Measurements from ENCODE around the gene BLCAP. TPM values are rescaled to one million over a fixed set of nuclear protein-coding genes. Genes with fewer than 3 reads are reported as not detected.

BLCAP gene
- total RNA-seq, 1 donor from 2014 or later: 91.8 TPM

DNA sequence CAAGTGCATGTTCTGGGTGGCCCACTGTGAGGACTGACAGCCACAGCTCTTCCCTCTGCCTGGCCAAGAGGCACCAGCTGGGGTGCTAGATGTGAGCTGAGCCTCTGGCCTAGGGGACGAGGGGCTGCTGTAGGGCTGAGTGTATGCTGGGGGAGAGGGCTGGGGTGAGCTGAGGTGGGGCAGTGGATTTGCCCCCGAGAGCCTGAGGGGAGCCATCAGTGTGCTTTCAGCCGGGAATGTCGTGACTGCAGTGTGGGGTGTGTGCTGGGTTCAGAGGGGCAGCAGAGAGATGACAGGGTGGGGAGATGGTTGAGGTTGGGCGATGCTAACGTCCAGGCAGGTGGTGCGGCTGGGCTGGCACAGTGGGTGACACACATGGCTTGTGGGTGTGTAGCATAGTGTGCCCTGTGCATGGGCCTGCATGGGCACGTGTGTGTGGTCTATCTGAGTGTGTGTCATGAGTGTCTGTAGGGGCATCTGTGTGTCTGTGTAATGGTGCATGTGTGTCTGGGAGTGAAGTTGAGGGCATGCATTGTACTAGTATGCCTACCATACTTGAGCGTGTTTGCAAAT is 46.0 kb upstream of the BLCAP start:
- H3K27me3 ChIP-seq (ENCODE audit: low read depth): peaks cover 84% of the 10 kb centered on the region
- intact Hi-C loops (cut with micrococcal nuclease): no loop called here
- H3K9me3 ChIP-seq (replicated peaks): no peaks in the 10 kb centered on the region
- H3K27ac ChIP-seq (replicated peaks): no peak overlapping the region
- TF ChIP-seq, protein P1, sequence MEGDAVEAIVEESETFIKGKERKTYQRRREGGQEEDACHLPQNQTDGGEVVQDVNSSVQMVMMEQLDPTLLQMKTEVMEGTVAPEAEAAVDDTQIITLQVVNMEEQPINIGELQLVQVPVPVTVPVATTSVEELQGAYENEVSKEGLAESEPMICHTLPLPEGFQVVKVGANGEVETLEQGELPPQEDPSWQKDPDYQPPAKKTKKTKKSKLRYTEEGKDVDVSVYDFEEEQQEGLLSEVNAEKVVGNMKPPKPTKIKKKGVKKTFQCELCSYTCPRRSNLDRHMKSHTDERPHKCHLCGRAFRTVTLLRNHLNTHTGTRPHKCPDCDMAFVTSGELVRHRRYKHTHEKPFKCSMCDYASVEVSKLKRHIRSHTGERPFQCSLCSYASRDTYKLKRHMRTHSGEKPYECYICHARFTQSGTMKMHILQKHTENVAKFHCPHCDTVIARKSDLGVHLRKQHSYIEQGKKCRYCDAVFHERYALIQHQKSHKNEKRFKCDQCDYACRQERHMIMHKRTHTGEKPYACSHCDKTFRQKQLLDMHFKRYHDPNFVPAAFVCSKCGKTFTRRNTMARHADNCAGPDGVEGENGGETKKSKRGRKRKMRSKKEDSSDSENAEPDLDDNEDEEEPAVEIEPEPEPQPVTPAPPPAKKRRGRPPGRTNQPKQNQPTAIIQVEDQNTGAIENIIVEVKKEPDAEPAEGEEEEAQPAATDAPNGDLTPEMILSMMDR (IDR thresholded peaks at IDR 0.05; ENCODE audit: borderline replicate concordance): no peak
- no peak overlapping the region for H3K4me3 ChIP-seq
- DNase-seq: no peak
- no peaks in the 10 kb centered on the region for H3K4me1 ChIP-seq
- H3K36me3 ChIP-seq: no peaks in the 10 kb centered on the region

DNA sequence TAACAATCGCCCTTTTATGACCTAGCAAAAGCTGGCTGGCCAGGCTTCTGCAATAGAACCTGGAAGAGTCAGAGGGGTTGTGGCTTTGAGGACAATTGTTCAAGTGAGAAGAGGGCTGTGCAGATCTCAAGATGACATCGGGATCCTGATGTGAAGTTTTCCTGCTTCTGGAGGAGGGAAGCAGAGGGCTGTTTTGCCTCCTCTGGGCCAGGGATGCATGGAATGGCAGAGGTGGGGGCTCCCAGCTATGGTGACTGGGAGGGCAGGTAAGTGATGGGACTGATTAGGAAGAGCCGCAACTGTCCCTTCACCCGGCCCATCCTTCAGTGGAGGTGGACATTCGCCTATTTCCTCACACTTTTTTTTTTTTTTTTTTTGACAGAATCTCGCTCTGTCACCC is 43.4 kb upstream of the BLCAP start:
- H3K36me3 ChIP-seq: no peaks in the 10 kb centered on the region
- H3K4me1 ChIP-seq: no peaks in the 10 kb centered on the region
- H3K27ac ChIP-seq (replicated peaks): no peak overlapping the region
- no peaks in the 10 kb centered on the region for H3K9me3 ChIP-seq (replicated peaks)
- TF ChIP-seq, protein P1 (IDR thresholded peaks at IDR 0.05; ENCODE audit: borderline replicate concordance): no peak
- intact Hi-C loops (cut with micrococcal nuclease): no loop called here
- no peak overlapping the region for H3K4me3 ChIP-seq
- DNase-seq: no peak
- H3K27me3 ChIP-seq (ENCODE audit: low read depth): peaks cover 89% of the 10 kb centered on the region

DNA sequence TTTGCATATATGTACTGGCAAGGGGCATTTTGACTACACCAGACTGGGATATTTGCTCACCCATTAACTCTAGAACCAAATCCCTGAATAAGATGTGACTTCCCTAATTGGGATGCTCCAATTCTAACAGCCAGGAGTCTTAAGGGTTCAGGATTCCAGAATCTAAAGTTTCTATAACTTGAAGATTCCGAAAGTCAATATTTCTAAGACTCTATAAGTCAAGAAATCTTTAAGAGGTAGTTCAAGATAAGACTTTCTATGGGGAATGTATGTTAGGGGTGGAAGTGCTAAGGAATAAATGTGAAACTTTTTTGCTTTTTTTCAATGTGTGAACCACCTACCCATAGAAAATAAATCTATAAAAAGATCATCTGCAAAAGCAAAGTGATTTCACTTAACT is 42.7 kb upstream of the BLCAP start:
- H3K9me3 ChIP-seq (replicated peaks): no peaks in the 10 kb centered on the region
- H3K27me3 ChIP-seq (ENCODE audit: low read depth): peaks cover 95% of the 10 kb centered on the region
- intact Hi-C loops (cut with micrococcal nuclease): no loop called here
- TF ChIP-seq, protein P1 (IDR thresholded peaks at IDR 0.05; ENCODE audit: borderline replicate concordance): no peak
- no peak overlapping the region for H3K27ac ChIP-seq (replicated peaks)
- H3K36me3 ChIP-seq: no peaks in the 10 kb centered on the region
- no peak for DNase-seq
- H3K4me3 ChIP-seq: no peak overlapping the region
- H3K4me1 ChIP-seq: no peaks in the 10 kb centered on the region

DNA sequence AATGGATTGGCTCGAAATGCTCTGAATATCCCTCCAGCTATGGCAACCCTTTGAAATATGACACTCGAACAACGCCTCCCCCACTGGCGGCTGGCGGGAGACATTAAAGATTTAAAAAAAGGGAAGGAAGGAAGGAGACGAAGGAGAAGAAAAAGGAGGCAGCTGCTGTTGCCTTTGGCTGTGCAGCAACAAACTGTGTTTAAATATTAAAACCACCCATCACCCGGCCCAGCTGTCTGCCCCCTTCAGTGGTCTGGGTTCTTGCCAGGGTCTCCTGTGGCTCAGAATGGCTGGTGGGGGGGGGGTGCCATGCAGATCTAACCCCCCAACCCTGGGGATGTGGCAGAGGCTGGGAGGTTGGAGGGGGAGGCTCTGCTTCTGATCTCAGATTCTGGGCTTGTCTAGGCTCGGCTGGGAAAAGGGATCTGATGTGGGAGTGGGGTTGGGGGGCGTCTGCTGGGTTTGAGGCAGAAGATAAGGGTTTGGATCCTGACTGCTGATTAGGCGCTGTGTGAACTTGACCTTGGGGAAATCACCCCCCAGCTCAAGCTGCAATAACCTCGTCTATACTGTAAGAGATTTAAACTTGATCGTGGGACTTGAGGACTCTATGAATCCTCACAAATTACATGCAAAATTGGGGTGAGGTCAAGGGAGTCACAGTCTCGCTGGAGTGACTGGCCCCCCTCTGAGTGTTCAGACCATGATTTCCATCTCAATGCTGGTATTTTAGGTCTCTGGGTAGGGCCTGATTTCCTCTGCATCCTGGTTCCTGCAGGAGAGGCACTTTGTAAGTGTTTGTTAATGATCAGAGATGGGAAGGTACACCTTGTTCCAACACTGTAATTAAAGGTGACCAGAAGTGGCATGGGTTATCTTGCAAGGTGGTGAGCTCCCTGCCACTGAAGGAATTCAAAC is 40.3 kb upstream of the BLCAP start:
- Histone ChIP-seq H3K27ac (replicated peaks) (no peak overlapping the region), H3K9me3 (replicated peaks) (no peaks in the 10 kb centered on the region), H3K27me3 (ENCODE audit: low read depth) (peaks cover 97% of the 10 kb centered on the region), H3K36me3 (no peaks in the 10 kb centered on the region), H3K4me1 (peaks cover 6% of the 10 kb centered on the region), H3K4me3 (no peak overlapping the region)
- intact Hi-C loops (cut with micrococcal nuclease): loop anchor here (10.0 kb wide), 1 partner anchor 427 kb away; no protein-coding TSS in a partner anchor
- TF ChIP-seq, protein P1 (IDR thresholded peaks at IDR 0.05; ENCODE audit: borderline replicate concordance): no peak
- no peak for DNase-seq

DNA sequence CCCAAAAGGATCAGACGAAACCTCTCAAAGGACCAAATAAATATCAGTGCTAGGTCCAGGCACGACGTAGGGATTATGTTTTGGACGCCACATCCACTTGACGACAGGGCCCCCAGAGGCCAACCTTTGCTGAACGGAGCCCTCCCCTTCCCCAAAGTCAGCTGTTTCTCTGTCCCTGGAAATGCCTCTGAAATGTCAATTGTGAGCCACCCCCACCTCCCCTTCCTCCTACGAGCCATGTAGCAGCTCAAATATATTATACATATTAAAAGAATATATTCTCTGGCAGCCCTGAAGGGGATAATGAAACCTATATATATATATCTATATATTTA is 39.6 kb upstream of the BLCAP start:
- no peak overlapping the region for H3K27ac ChIP-seq (replicated peaks)
- no peak overlapping the region for H3K4me3 ChIP-seq
- H3K9me3 ChIP-seq (replicated peaks): no peaks in the 10 kb centered on the region
- intact Hi-C loops (cut with micrococcal nuclease): loop anchor here (10.0 kb wide), 1 partner anchor 428 kb away; no protein-coding TSS in a partner anchor
- peaks cover 6% of the 10 kb centered on the region for H3K4me1 ChIP-seq
- peaks cover 99% of the 10 kb centered on the region for H3K27me3 ChIP-seq (ENCODE audit: low read depth)
- no peak for DNase-seq
- H3K36me3 ChIP-seq: no peaks in the 10 kb centered on the region
- TF ChIP-seq, protein P1 (IDR thresholded peaks at IDR 0.05; ENCODE audit: borderline replicate concordance): no peak

Data from left ventricle myocardium inferior (tissue), 1 donor.